Measurements from ENCODE around the gene PCDH8.
A peak's percentile ranks its signal among the peaks of the same experiment; 100 is the strongest.

Gene PCDH8

DNA sequence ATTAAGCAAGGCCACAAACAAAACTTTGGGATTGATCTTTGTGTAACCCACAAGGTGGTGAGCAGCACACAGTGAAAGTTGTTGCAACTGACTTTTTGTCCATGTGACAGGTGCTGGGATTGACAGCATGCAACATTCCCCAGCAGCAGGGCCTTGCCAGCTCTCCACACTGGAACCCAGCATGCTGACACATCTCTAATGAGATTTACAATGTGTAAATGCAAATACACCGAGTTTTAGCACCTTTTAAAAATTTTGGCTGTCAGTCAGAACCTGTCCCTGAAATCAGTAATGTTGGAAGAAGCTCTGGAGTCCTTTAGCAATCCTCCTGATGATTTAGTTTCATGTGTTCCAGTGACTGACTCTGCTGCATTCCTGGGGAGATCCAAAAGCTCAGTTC is 16.5 kb upstream of the PCDH8 start:
- Mint-ChIP-seq H3K9me3 (no peaks in the 10 kb centered on the region), H3K4me3 (no peak overlapping the region), H3K27ac (no peak overlapping the region), H3K27me3 (peaks cover 17% of the 10 kb centered on the region), H3K4me1 (no peaks in the 10 kb centered on the region)
- ATAC-seq (no peak), DNase-seq (no peak)

GRCh38 chr13:52862358-52863206 is 14.1 kb upstream of the PCDH8 start:
- H3K9me3 Mint-ChIP-seq, result no peaks in the 10 kb centered on the region
- H3K27me3 Mint-ChIP-seq, result peaks cover 22% of the 10 kb centered on the region
- H3K4me3 Mint-ChIP-seq, result no peak overlapping the region
- DNase-seq, result peak in 1 of 2 donors; percentile 7
- H3K4me1 Mint-ChIP-seq, result no peaks in the 10 kb centered on the region
- no peak overlapping the region for H3K27ac Mint-ChIP-seq
- ATAC-seq, result no peak

GRCh38 chr13:52852444-52852843 is 4.0 kb upstream of the PCDH8 start:
- Mint-ChIP-seq H3K4me3 (peak overlapping the region; percentile 24 to 48), H3K27ac (no peak overlapping the region), H3K9me3 (peaks cover 0 to 14% of the 10 kb centered on the region in 2 donors), H3K27me3 (peaks cover 93% of the 10 kb centered on the region), H3K4me1 (peaks cover 40% of the 10 kb centered on the region)
- no peak for ATAC-seq
- DNase-seq, result no peak

- DNase-seq (peak; percentile 24 to 44), ATAC-seq (peak; percentile 52)
- H3K27ac Mint-ChIP-seq, result no peak overlapping the region
- peaks cover 0 to 14% of the 10 kb centered on the region in 2 donors for H3K9me3 Mint-ChIP-seq
- H3K4me1 Mint-ChIP-seq, result peaks cover 43% of the 10 kb centered on the region
- H3K27me3 Mint-ChIP-seq, result peaks cover 92% of the 10 kb centered on the region
- H3K4me3 Mint-ChIP-seq, result peak overlapping the region; percentile 77 to 84
Observed at GRCh38 chr13:52851137-52851962, 2.9 kb upstream of the PCDH8 start.

DNA sequence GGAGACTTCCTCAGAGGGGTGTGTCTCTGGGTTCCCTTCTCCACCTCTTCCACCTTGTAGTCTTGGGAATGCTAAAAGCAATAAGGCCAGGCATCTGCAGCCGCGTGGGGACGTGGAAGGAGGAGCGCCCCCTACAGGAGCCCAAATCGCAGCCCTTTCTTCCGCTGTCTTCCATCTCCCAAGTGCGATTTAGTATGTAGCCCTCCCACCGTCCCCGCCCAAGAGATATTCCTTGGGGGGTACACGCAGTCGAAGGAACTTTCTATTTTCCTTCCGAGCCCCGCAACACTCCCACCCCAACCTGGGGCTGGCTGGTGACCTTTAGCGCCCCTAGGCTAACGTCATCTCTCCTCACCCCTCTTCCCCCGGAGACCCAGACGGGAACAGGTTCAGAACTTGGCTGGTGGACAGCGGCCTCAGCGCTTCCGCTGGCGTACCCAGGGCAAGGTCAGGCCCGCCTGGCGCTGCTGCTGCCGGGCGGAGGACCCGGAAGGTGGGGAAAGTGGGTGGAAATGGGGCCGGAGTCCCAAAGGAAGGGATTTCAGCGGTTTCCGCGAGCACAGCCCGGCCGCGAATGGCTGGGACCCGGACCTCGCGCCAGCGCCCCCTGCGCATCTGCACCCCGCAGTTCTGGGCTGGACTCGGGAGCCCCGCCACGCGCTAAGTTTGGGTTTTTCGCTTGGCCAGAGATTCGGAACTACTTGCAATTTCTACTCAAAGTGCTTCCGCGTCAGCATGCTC is 2.1 kb upstream of the PCDH8 start:
- H3K4me3 Mint-ChIP-seq, result peak overlapping the region; percentile 77 to 84
- peak; percentile 54 to 60 for DNase-seq
- peaks cover 89% of the 10 kb centered on the region for H3K27me3 Mint-ChIP-seq
- H3K27ac Mint-ChIP-seq, result no peak overlapping the region
- peaks cover 0 to 14% of the 10 kb centered on the region in 2 donors for H3K9me3 Mint-ChIP-seq
- H3K4me1 Mint-ChIP-seq, result peaks cover 46% of the 10 kb centered on the region
- peak; percentile 76 for ATAC-seq

- H3K9me3 Mint-ChIP-seq, result peaks cover 0 to 14% of the 10 kb centered on the region in 2 donors
- H3K4me1 Mint-ChIP-seq, result peaks cover 50% of the 10 kb centered on the region
- H3K27me3 Mint-ChIP-seq, result peaks cover 89% of the 10 kb centered on the region
- peak overlapping the region; percentile 60 to 84 for H3K4me3 Mint-ChIP-seq
- H3K27ac Mint-ChIP-seq, result no peak overlapping the region
- ATAC-seq (no peak), DNase-seq (no peak)
Observed at GRCh38 chr13:52850072-52850395, 1.6 kb upstream of the PCDH8 start.

DNA sequence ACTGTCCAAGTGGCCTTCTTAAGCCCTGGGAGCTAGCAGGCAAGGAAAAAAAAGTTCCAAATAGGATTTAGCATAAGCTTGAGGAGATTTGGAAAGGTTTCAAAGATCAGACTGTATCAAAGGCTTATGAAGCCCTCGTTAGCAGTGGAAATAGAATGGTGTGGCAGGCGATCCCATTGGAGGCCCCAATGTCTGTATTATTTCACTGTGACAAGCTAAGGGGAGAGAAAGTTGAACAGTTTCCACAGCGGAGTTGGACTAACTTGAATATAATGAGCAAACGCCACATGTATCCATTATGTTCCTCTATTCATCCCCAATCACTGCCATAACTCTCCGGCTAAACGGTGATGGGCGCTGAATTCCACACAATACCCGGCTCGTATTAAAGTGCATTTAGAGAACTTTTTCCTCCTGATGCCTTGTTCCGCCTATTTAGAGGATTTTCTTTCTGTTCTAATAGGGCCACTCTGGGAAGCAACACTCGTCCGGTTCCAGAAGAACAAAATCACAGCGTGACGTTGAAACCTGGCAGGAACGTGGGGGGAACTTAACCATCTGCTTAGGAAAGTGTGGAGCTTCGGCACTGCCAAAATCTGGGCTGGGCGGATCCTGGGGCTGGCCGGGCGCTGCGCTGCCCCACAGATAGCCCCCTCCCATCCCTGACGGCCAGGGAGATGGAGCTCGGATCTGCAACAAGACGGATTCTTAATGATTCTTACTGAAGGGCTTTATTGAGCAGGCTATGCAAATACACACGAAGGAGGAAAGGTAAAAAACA is 1.0 kb upstream of the PCDH8 start:
- DNase-seq, result no peak
- Mint-ChIP-seq H3K4me1 (peaks cover 53% of the 10 kb centered on the region), H3K27me3 (peaks cover 89% of the 10 kb centered on the region), H3K4me3 (peak overlapping the region; percentile 60 to 84), H3K9me3 (peaks cover 0 to 14% of the 10 kb centered on the region in 2 donors), H3K27ac (no peak overlapping the region)
- ATAC-seq, result no peak

GRCh38 chr13:52847682-52848432 is 583 bp downstream of the PCDH8 start:
- peaks cover 0 to 14% of the 10 kb centered on the region in 2 donors for H3K9me3 Mint-ChIP-seq
- ATAC-seq, result no peak
- H3K4me1 Mint-ChIP-seq, result peaks cover 53% of the 10 kb centered on the region
- peak overlapping the region in 1 of 2 donors; percentile 44 for H3K4me3 Mint-ChIP-seq
- peak overlapping the region in 1 of 2 donors; percentile 50 for H3K27ac Mint-ChIP-seq
- peaks cover 86% of the 10 kb centered on the region for H3K27me3 Mint-ChIP-seq
- no peak for DNase-seq

- Mint-ChIP-seq H3K4me1 (peaks cover 53% of the 10 kb centered on the region), H3K27ac (no peak overlapping the region), H3K9me3 (peaks cover 0 to 14% of the 10 kb centered on the region in 2 donors), H3K27me3 (peaks cover 86% of the 10 kb centered on the region), H3K4me3 (no peak overlapping the region)
- DNase-seq, result no peak
- no peak for ATAC-seq
Observed at GRCh38 chr13:52847322-52847681, 1.1 kb downstream of the PCDH8 start.

DNA sequence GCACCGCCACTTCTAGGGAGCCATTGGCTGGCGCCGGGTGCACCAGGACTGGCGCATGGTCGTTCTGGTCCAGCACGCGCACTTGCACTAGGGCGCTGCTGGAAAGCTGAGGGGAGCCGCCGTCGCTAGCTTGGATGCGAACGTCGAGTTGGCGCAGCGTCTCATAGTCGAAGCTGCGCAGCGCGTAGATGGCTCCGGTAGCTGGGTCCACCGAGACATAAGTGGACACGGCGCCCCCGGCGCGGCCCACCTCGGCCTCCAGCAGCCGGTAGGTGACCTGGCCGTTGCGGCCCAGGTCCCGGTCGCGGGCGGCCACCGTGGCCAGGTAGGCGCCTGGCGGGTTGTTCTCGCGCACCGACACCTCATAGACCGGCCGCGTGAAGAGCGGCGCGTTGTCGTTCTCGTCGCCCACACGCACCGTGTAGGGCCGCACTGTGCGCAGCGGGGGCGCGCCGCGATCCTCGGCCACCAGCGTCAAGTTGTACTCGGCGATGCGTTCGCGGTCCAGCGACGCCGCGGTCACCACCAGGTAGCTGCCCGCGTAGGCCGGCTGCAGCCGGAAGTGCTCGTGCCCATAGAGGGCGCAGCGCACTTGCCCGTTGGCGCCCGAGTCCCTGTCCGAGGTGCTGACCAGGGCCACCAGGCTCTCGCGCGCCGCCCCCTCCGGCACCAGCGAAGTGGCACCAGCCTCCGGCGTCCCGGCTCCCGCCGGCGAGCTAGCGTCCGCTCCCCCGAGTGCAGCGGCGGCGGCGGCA is 1.7 kb downstream of the PCDH8 start:
- Mint-ChIP-seq H3K4me3 (peak overlapping the region; percentile 59 to 67), H3K27me3 (peaks cover 83% of the 10 kb centered on the region), H3K9me3 (peaks cover 0 to 14% of the 10 kb centered on the region in 2 donors), H3K4me1 (peaks cover 50% of the 10 kb centered on the region), H3K27ac (peak overlapping the region in 1 of 2 donors; percentile 67)
- DNase-seq (peak; percentile 60 to 62), ATAC-seq (peak; percentile 24)

- H3K27me3 Mint-ChIP-seq, result peaks cover 75% of the 10 kb centered on the region
Observed at GRCh38 chr13:52845766-52846566, 2.5 kb downstream of the PCDH8 start.

DNA sequence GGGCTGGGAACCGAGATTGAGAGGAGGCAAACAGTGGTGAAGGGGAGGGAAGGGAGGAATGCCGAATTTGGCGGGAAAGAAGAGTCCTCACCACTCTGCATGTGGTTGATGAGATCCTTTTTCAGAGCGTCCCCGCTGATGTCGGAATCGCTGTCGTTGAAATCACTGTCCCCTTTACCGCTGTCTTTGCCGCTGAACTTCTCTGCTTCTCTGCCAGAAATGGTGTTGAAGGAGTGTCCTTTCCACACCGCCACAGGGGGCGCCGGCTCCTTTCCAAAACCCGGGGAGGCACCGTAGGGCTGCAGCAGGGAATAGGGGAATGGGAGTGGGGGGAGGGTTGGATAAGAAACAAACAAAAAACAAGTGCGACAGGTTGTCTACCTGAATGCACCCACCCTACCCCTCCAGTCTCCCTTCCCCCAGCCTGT is 3.1 kb downstream of the PCDH8 start:
- Mint-ChIP-seq H3K27ac (peak overlapping the region in 1 of 2 donors; percentile 65), H3K4me1 (peaks cover 36% of the 10 kb centered on the region), H3K4me3 (peak overlapping the region in 1 of 2 donors; percentile 29), H3K27me3 (peaks cover 69% of the 10 kb centered on the region), H3K9me3 (peaks cover 0 to 14% of the 10 kb centered on the region in 2 donors)
- DNase-seq, result peak in 1 of 2 donors; percentile 3
- no peak for ATAC-seq

More at GRCh38 chr13:52845766-52846566, 2.5 kb downstream of the PCDH8 start:
- peak overlapping the region; percentile 59 to 67 for H3K4me3 Mint-ChIP-seq
- H3K27ac Mint-ChIP-seq, result peak overlapping the region in 1 of 2 donors; percentile 67
- ATAC-seq, result peak; percentile 70
- peaks cover 43% of the 10 kb centered on the region for H3K4me1 Mint-ChIP-seq
- peak; percentile 49 to 65 for DNase-seq
- H3K9me3 Mint-ChIP-seq, result peaks cover 0 to 14% of the 10 kb centered on the region in 2 donors

DNA sequence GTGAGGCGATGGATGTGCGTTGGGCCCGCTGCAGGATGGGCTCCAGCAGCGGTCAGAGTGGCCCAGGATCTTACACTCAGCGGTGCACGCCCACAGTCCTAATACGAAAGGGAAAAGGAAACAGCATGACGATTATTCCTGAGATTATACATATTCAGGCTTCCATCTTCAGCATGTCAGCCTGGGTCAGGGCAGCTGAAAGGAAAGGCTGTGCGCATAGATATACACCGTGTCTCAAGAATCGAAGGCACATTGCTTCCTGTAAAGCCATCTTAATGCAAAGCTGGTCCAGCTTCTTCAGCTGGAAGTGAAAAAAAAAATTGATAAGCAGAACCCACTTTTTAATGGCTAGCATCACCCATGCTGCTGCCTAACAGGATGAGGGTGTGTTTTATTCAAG is 3.6 kb downstream of the PCDH8 start:
- Mint-ChIP-seq H3K9me3 (peaks cover 0 to 11% of the 10 kb centered on the region in 2 donors), H3K27ac (peak overlapping the region in 1 of 2 donors; percentile 65), H3K27me3 (peaks cover 68% of the 10 kb centered on the region), H3K4me3 (no peak overlapping the region), H3K4me1 (peaks cover 31% of the 10 kb centered on the region)
- no peak for ATAC-seq
- DNase-seq, result no peak

All from stimulated activated naive CD8-positive, alpha-beta T cell treated with anti-CD3 and anti-CD28 coated beads, Interleukin-15, amount 100 ng/mL, for 72 hours (primary cell).